ENCODE results near the gene PIAS4.

DNA sequence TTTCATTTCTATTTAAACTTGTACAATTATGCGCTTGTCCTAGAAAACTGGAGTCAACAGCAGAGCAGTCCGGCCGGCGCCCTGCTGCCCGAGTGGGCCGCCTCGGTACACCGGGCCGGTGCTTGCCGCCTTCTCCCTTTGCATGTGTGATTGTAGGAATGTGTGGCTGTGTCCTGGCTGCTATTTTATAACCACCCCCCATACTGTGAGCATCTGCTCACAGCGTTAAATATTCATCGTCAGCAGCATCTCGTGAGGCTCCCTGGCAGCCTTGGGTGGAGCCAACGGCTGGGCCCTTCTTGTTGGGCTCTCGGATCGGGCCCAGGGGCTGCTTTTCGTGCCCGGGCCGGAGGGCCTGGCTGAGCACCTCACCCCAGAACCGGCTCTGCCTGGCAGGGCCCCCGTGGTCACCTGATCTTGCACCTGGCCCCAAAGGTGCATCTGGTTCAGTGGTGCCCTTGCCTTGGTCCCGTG is 10.6 kb downstream of the PIAS4 start:
- TF ChIP-seq, protein P1, sequence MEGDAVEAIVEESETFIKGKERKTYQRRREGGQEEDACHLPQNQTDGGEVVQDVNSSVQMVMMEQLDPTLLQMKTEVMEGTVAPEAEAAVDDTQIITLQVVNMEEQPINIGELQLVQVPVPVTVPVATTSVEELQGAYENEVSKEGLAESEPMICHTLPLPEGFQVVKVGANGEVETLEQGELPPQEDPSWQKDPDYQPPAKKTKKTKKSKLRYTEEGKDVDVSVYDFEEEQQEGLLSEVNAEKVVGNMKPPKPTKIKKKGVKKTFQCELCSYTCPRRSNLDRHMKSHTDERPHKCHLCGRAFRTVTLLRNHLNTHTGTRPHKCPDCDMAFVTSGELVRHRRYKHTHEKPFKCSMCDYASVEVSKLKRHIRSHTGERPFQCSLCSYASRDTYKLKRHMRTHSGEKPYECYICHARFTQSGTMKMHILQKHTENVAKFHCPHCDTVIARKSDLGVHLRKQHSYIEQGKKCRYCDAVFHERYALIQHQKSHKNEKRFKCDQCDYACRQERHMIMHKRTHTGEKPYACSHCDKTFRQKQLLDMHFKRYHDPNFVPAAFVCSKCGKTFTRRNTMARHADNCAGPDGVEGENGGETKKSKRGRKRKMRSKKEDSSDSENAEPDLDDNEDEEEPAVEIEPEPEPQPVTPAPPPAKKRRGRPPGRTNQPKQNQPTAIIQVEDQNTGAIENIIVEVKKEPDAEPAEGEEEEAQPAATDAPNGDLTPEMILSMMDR (tag by site-specific recombination; IDR thresholded peaks at IDR 0.05), result no peak
- TF ChIP-seq ZNF223 (tag by site-specific recombination; IDR thresholded peaks at IDR 0.05) (no peak), ZNF521 (tag by site-specific recombination; IDR thresholded peaks at IDR 0.05) (no peak), ZBTB21 (tag by site-specific recombination; IDR thresholded peaks at IDR 0.05) (no peak), ZNF175 (tag by site-specific recombination; IDR thresholded peaks at IDR 0.05) (no peak), ZNF768 (tag by site-specific recombination; IDR thresholded peaks at IDR 0.05) (no peak)
- TF ChIP-seq, protein P2, sequence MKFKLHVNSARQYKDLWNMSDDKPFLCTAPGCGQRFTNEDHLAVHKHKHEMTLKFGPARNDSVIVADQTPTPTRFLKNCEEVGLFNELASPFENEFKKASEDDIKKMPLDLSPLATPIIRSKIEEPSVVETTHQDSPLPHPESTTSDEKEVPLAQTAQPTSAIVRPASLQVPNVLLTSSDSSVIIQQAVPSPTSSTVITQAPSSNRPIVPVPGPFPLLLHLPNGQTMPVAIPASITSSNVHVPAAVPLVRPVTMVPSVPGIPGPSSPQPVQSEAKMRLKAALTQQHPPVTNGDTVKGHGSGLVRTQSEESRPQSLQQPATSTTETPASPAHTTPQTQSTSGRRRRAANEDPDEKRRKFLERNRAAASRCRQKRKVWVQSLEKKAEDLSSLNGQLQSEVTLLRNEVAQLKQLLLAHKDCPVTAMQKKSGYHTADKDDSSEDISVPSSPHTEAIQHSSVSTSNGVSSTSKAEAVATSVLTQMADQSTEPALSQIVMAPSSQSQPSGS (tag by site-specific recombination; IDR thresholded peaks at IDR 0.05; ENCODE audit: low read depth), result no peak
- TF ChIP-seq, protein P3, sequence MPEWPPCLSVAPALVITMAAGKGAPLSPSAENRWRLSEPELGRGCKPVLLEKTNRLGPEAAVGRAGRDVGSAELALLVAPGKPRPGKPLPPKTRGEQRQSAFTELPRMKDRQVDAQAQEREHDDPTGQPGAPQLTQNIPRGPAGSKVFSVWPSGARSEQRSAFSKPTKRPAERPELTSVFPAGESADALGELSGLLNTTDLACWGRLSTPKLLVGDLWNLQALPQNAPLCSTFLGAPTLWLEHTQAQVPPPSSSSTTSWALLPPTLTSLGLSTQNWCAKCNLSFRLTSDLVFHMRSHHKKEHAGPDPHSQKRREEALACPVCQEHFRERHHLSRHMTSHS (tag by site-specific recombination; IDR thresholded peaks at IDR 0.05), result no peak
- TF ChIP-seq, protein P4, sequence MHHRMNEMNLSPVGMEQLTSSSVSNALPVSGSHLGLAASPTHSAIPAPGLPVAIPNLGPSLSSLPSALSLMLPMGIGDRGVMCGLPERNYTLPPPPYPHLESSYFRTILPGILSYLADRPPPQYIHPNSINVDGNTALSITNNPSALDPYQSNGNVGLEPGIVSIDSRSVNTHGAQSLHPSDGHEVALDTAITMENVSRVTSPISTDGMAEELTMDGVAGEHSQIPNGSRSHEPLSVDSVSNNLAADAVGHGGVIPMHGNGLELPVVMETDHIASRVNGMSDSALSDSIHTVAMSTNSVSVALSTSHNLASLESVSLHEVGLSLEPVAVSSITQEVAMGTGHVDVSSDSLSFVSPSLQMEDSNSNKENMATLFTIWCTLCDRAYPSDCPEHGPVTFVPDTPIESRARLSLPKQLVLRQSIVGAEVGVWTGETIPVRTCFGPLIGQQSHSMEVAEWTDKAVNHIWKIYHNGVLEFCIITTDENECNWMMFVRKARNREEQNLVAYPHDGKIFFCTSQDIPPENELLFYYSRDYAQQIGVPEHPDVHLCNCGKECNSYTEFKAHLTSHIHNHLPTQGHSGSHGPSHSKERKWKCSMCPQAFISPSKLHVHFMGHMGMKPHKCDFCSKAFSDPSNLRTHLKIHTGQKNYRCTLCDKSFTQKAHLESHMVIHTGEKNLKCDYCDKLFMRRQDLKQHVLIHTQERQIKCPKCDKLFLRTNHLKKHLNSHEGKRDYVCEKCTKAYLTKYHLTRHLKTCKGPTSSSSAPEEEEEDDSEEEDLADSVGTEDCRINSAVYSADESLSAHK (tag by site-specific recombination; IDR thresholded peaks at IDR 0.05), result no peak

Data from HEK293 (cell line).